Measurements from ENCODE around the gene TBX2.

The TBX2 gene

GRCh38 chr17:61401389-61402072 is 1.9 kb downstream of the TBX2 start:
- Histone ChIP-seq H3K27ac (peak overlapping the region; percentile 70), H3K4me3 (ENCODE audit: low read depth, low read length) (peak overlapping the region; percentile 84), H3K27me3 (replicated peaks) (no peaks in the 10 kb centered on the region), H3K36me3 (replicated peaks) (peaks cover 19% of the 10 kb centered on the region)
- in situ Hi-C loops (cut with HindIII; ENCODE audit: low pct_ligation_motif_present, low sequenced_read_pairs) = no loop called here
- no peak for TF ChIP-seq CTCF (IDR thresholded peaks at IDR 0.05; ENCODE audit: low read depth, low read length, missing control alignments)
- DNase-seq = no peak

- in situ Hi-C loops (cut with HindIII; ENCODE audit: low pct_ligation_motif_present, low sequenced_read_pairs) = no loop called here
- no peak for DNase-seq
- no peaks in the 10 kb centered on the region for H3K27me3 ChIP-seq (replicated peaks)
- peak overlapping the region; percentile 84 for H3K4me3 ChIP-seq (ENCODE audit: low read depth, low read length)
- TF ChIP-seq CTCF (IDR thresholded peaks at IDR 0.05; ENCODE audit: low read depth, low read length, missing control alignments) = no peak
- H3K27ac ChIP-seq = peak overlapping the region; percentile 70
- H3K36me3 ChIP-seq (replicated peaks) = peaks cover 19% of the 10 kb centered on the region
These were observed 2.5 kb downstream of the TBX2 start for GRCh38 chr17:61402073-61402541.

GRCh38 chr17:61402978-61403800 is 3.5 kb downstream of the TBX2 start:
- H3K4me3 ChIP-seq (ENCODE audit: low read depth, low read length) = peak overlapping the region; percentile 84
- peaks cover 21% of the 10 kb centered on the region for H3K36me3 ChIP-seq (replicated peaks)
- TF ChIP-seq CTCF (IDR thresholded peaks at IDR 0.05; ENCODE audit: low read depth, low read length, missing control alignments) = no peak
- H3K27ac ChIP-seq = peak overlapping the region; percentile 21
- no peaks in the 10 kb centered on the region for H3K27me3 ChIP-seq (replicated peaks)
- in situ Hi-C loops (cut with HindIII; ENCODE audit: low pct_ligation_motif_present, low sequenced_read_pairs) = no loop called here
- DNase-seq = peak; percentile 43

GRCh38 chr17:61403801-61404662 is 4.4 kb downstream of the TBX2 start:
- H3K36me3 ChIP-seq (replicated peaks) = peaks cover 22% of the 10 kb centered on the region
- peak overlapping the region; percentile 84 for H3K4me3 ChIP-seq (ENCODE audit: low read depth, low read length)

GRCh38 chr17:61404663-61404912 is 4.9 kb downstream of the TBX2 start:
- no peak for DNase-seq
- Histone ChIP-seq H3K4me3 (ENCODE audit: low read depth, low read length) (peak overlapping the region; percentile 84), H3K27ac (no peak overlapping the region), H3K36me3 (replicated peaks) (peaks cover 22% of the 10 kb centered on the region), H3K27me3 (replicated peaks) (no peaks in the 10 kb centered on the region)
- in situ Hi-C loops (cut with HindIII; ENCODE audit: low pct_ligation_motif_present, low sequenced_read_pairs) = no loop called here
- TF ChIP-seq CTCF (IDR thresholded peaks at IDR 0.05; ENCODE audit: low read depth, low read length, missing control alignments) = no peak

More at GRCh38 chr17:61403801-61404662, 4.4 kb downstream of the TBX2 start:
- peak; percentile 36 for DNase-seq
- H3K27me3 ChIP-seq (replicated peaks) = no peaks in the 10 kb centered on the region
- peak overlapping the region; percentile 21 for H3K27ac ChIP-seq
- TF ChIP-seq CTCF (IDR thresholded peaks at IDR 0.05; ENCODE audit: low read depth, low read length, missing control alignments) = no peak
- in situ Hi-C loops (cut with HindIII; ENCODE audit: low pct_ligation_motif_present, low sequenced_read_pairs) = no loop called here
